Osteoblast (primary cell): ENCODE data around the gene ZNF816. TPM values are rescaled to one million over a fixed set of nuclear protein-coding genes. Genes with fewer than 3 reads are reported as not detected.
A peak's percentile ranks its signal among the peaks of the same experiment; 100 is the strongest.
"Not testable (repeated sequence)": the region's sequence is repeated elsewhere in the genome, so short reads cannot be mapped to it uniquely, and the experiment has no call there.

Source experiments
- DNase-seq: peaks from one replicate; pipeline ENCODE4 v3.0.0; 2011; ENCODE audit warnings: low spot score, mixed read lengths; ENCODE audit not compliant: insufficient read length; ENCODE audit errors: missing footprints
- H2AFZ ChIP-seq: 2 replicates; pipeline ENCODE4 v1.6.0; 2011; ENCODE audit warnings: mild to moderate bottlenecking, low read length
- H3K27ac ChIP-seq: 2 replicates; pipeline ENCODE4 v1.5.1; 2011; ENCODE audit warnings: mild to moderate bottlenecking, low read depth, low read length, moderate library complexity
- H3K27me3 ChIP-seq: 2 replicates; pipeline ENCODE4 v1.6.0; 2012; ENCODE audit warnings: mild to moderate bottlenecking, control low read depth, inconsistent platforms, low read length, moderate library complexity; ENCODE audit not compliant: insufficient read depth
- H3K36me3 ChIP-seq: 2 replicates; pipeline ENCODE4 v1.5.1; 2011; ENCODE audit warnings: mild to moderate bottlenecking, low read length, control low read depth, moderate library complexity; ENCODE audit not compliant: insufficient read depth
- H3K4me1 ChIP-seq: 2 replicates; pipeline ENCODE4 v1.5.1; 2011; ENCODE audit warnings: mild to moderate bottlenecking, low read length, control low read depth, moderate library complexity; ENCODE audit not compliant: insufficient read depth
- H3K4me2 ChIP-seq: 2 replicates; pipeline ENCODE4 v1.6.0; 2011; ENCODE audit warnings: mild to moderate bottlenecking, low read length; ENCODE audit not compliant: insufficient read depth
- H3K4me3 ChIP-seq: fragments of 200-600 bp; sonication (generic); 3 replicates; pipeline ENCODE4 v1.5.1; 2012; ENCODE audit warnings: mild to moderate bottlenecking, low read length, inconsistent platforms; ENCODE audit not compliant: insufficient read depth
- H3K79me2 ChIP-seq: 2 replicates; pipeline ENCODE4 v1.6.0; 2012; ENCODE audit warnings: mild to moderate bottlenecking, low read length, control low read depth, inconsistent platforms; ENCODE audit not compliant: insufficient read depth
- H3K9me3 ChIP-seq: 2 replicates; pipeline ENCODE4 v1.5.1; 2011; ENCODE audit warnings: low read depth, low read length, control low read depth
- H4K20me1 ChIP-seq: 2 replicates; pipeline ENCODE4 v1.6.0; 2012; ENCODE audit warnings: mild to moderate bottlenecking, low read length, control low read depth; ENCODE audit not compliant: insufficient read depth
- CTCF ChIP-seq: IDR thresholded peaks from 2 replicates; pipeline ENCODE4 v1.5.1; 2011; ENCODE audit warnings: mild to moderate bottlenecking, low read depth, low read length, moderate library complexity; ENCODE audit errors: extremely low read depth
- total RNA-seq: library from RNA; depleted of rRNA; stranded (reverse); fragments of >200 nt; gene quantifications from 2 replicates; pipeline ENCODE4 v1.2.3, GENCODE V29; 2012

Gene ZNF816
- total RNA-seq, 1 donor = 9.8 TPM

GRCh38 chr19:52935434-52935833 is 27.2 kb downstream of the ZNF816 start:
- Histone ChIP-seq H3K4me3 (no peak overlapping the region), H3K27me3 (no peaks in the 10 kb centered on the region), H3K36me3 (no peaks in the 10 kb centered on the region), H2AFZ (no peak overlapping the region), H3K79me2 (peaks cover 7% of the 10 kb centered on the region), H3K9me3 (no peaks in the 10 kb centered on the region), H4K20me1 (no peaks in the 10 kb centered on the region), H3K27ac (peak overlapping the region; percentile 67), H3K4me1 (peaks cover 12% of the 10 kb centered on the region), H3K4me2 (peak overlapping the region; percentile 16)
- peak; percentile 65 for DNase-seq
- TF ChIP-seq CTCF = no peak

GRCh38 chr19:52924641-52925040 is 38.0 kb downstream of the ZNF816 start:
- not testable (repeated sequence) for H3K4me3 ChIP-seq, H3K9me3 ChIP-seq, H3K4me2 ChIP-seq, H2AFZ ChIP-seq, H3K36me3 ChIP-seq, H3K27me3 ChIP-seq, DNase-seq, H3K79me2 ChIP-seq, H3K27ac ChIP-seq, H4K20me1 ChIP-seq
- peaks cover 17% of the 10 kb centered on the region for H3K4me1 ChIP-seq

- peak overlapping the region; percentile 6 for H3K27ac ChIP-seq
- peaks cover 2% of the 10 kb centered on the region for H3K79me2 ChIP-seq
- peaks cover 2% of the 10 kb centered on the region for H3K36me3 ChIP-seq
- TF ChIP-seq CTCF = no peak
- H4K20me1 ChIP-seq = no peaks in the 10 kb centered on the region
- DNase-seq = no peak
- peak overlapping the region; percentile 69 for H2AFZ ChIP-seq
- H3K27me3 ChIP-seq = no peaks in the 10 kb centered on the region
- peak overlapping the region; percentile 91 for H3K4me3 ChIP-seq
- H3K9me3 ChIP-seq = no peaks in the 10 kb centered on the region
- H3K4me1 ChIP-seq = peaks cover 17% of the 10 kb centered on the region
- peak overlapping the region; percentile 97 for H3K4me2 ChIP-seq
These were observed 38.7 kb downstream of the ZNF816 start for GRCh38 chr19:52923778-52924593.

- Histone ChIP-seq H3K27ac (peak within 1 kb of the TSS; percentile 85), H3K4me3 (peak within 1 kb of the TSS; percentile 91), H4K20me1 (no peaks in the 10 kb centered on the region), H3K9me3 (no peaks in the 10 kb centered on the region), H2AFZ (peak within 1 kb of the TSS; percentile 98), H3K79me2 (peaks cover 2% of the 10 kb centered on the region), H3K4me1 (peaks cover 17% of the 10 kb centered on the region), H3K36me3 (no peaks in the 10 kb centered on the region), H3K27me3 (no peaks in the 10 kb centered on the region), H3K4me2 (peak within 1 kb of the TSS; percentile 97)
- no peak for TF ChIP-seq CTCF
- peak; percentile 95 for DNase-seq
These were observed 39.6 kb downstream of the ZNF816 start, which contains the start of gene ZNF888 for GRCh38 chr19:52922841-52923777. TSS of gene ZNF888 (minus strand) at chr19:52923428. CDS start at chr19:52917873, 5,555 bp downstream.
